ENCODE measurements around the gene PSMC2. TPM values are rescaled to one million over a fixed set of nuclear protein-coding genes. Genes with fewer than 3 reads are reported as not detected.

PSMC2 gene
- polyA plus RNA-seq, 1 donor from 2014 or later: 192 TPM

DNA sequence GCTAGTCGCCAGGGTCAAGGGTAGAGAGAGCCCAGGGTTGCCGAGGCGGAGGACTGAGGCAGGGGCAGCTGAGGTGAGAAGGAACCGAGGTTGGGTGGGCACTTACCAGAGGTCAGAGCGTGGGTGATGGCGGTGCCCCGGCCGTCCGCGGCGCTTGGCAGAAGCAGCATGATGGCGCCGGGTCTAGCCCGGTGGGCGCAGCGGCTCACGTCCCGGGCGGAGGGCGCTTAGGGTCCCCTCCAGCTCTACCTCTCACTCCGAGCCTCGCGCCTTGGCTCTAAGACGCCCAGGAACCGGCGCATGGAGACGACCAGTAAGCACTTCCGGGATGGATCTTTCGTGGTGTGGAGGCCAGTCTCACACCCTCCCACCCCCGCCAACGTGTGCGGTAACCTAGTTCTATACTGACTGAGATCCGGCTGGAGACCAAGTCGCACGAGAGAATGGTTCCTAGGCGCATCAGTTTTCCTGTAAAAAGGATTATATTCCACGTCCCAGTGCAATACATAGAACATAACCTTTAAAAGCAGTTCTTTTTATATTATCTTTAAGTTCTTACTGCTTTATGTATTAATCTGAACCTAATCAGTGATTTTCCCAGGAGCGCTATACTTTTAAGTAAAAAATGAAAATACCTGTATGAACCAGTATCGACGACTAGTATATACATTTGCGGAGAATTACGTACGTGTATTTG is 2.8 kb upstream of the PSMC2 start, which contains the start of gene DNAJC2:
Gene DNAJC2, minus strand, starts transcription at position 315 of the 697 bp plus-strand sequence. Its CDS starts 145 bp downstream, at position 170.
- Histone ChIP-seq H3K27ac (ENCODE audit: low read length) (peak within 1 kb of the TSS; percentile 65), H3K36me3 (ENCODE audit: insufficient read depth, low read length) (no peaks in the 10 kb centered on the region), H3K9ac (ENCODE audit: low read length) (peak within 1 kb of the TSS; percentile 76), H3K9me2 (ENCODE audit: insufficient read depth, low read length) (no peaks in the 10 kb centered on the region), H3K9me3 (ENCODE audit: low read length) (no peaks in the 10 kb centered on the region), H3F3A (ENCODE audit: insufficient read depth, low read length, poor library complexity, severe bottlenecking) (no peaks in the 10 kb centered on the region), H3K79me2 (replicated peaks; ENCODE audit: insufficient read depth, low read length) (peaks cover 47% of the 10 kb centered on the region), H4K20me1 (ENCODE audit: insufficient read depth) (no peaks in the 10 kb centered on the region), H2AFZ (ENCODE audit: low read depth, low read length) (peak within 1 kb of the TSS; percentile 59), H3K4me3 (ENCODE audit: low read length) (peak within 1 kb of the TSS; percentile 97), H3K27me3 (ENCODE audit: insufficient read depth, low read depth, low read length) (no peaks in the 10 kb centered on the region), H3K4me2 (ENCODE audit: low read length) (peak within 1 kb of the TSS; percentile 95)
- TF ChIP-seq EP300 (conservative IDR thresholded peaks at IDR 0.05; ENCODE audit: poor library complexity, severe bottlenecking) (peak; percentile 44), EZH2 (IDR thresholded peaks at IDR 0.05; ENCODE audit: borderline replicate concordance, insufficient read depth, low read length, poor library complexity, severe bottlenecking) (no peak), RAD21 (conservative IDR thresholded peaks at IDR 0.05) (no peak), CTCF (IDR thresholded peaks at IDR 0.05; ENCODE audit: poor library complexity, severe bottlenecking) (no peak), POLR2AphosphoS5 (IDR thresholded peaks at IDR 0.05) (peak; percentile 82), SMC3 (conservative IDR thresholded peaks at IDR 0.05; ENCODE audit: poor library complexity) (no peak), TAF1 (IDR thresholded peaks at IDR 0.05; ENCODE audit: low read depth) (peak; percentile 68), MXI1 (conservative IDR thresholded peaks at IDR 0.05; ENCODE audit: poor library complexity, severe bottlenecking) (peak; percentile 95)
- TF ChIP-seq, protein P1, sequence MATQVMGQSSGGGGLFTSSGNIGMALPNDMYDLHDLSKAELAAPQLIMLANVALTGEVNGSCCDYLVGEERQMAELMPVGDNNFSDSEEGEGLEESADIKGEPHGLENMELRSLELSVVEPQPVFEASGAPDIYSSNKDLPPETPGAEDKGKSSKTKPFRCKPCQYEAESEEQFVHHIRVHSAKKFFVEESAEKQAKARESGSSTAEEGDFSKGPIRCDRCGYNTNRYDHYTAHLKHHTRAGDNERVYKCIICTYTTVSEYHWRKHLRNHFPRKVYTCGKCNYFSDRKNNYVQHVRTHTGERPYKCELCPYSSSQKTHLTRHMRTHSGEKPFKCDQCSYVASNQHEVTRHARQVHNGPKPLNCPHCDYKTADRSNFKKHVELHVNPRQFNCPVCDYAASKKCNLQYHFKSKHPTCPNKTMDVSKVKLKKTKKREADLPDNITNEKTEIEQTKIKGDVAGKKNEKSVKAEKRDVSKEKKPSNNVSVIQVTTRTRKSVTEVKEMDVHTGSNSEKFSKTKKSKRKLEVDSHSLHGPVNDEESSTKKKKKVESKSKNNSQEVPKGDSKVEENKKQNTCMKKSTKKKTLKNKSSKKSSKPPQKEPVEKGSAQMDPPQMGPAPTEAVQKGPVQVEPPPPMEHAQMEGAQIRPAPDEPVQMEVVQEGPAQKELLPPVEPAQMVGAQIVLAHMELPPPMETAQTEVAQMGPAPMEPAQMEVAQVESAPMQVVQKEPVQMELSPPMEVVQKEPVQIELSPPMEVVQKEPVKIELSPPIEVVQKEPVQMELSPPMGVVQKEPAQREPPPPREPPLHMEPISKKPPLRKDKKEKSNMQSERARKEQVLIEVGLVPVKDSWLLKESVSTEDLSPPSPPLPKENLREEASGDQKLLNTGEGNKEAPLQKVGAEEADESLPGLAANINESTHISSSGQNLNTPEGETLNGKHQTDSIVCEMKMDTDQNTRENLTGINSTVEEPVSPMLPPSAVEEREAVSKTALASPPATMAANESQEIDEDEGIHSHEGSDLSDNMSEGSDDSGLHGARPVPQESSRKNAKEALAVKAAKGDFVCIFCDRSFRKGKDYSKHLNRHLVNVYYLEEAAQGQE (IDR thresholded peaks at IDR 0.05; ENCODE audit: borderline replicate concordance): peak; percentile 25

- no peak for TF ChIP-seq TAF1 (IDR thresholded peaks at IDR 0.05; ENCODE audit: low read depth)
- no peak for TF ChIP-seq MXI1 (conservative IDR thresholded peaks at IDR 0.05; ENCODE audit: poor library complexity, severe bottlenecking)
- TF ChIP-seq, protein P1 (IDR thresholded peaks at IDR 0.05; ENCODE audit: borderline replicate concordance): no peak
- no peak for TF ChIP-seq SMC3 (conservative IDR thresholded peaks at IDR 0.05; ENCODE audit: poor library complexity)
- no peak for TF ChIP-seq EZH2 (IDR thresholded peaks at IDR 0.05; ENCODE audit: borderline replicate concordance, insufficient read depth, low read length, poor library complexity, severe bottlenecking)
- no peak for TF ChIP-seq POLR2AphosphoS5 (IDR thresholded peaks at IDR 0.05)
- TF ChIP-seq CTCF (IDR thresholded peaks at IDR 0.05; ENCODE audit: poor library complexity, severe bottlenecking): no peak
- TF ChIP-seq RAD21 (conservative IDR thresholded peaks at IDR 0.05): no peak
- TF ChIP-seq EP300 (conservative IDR thresholded peaks at IDR 0.05; ENCODE audit: poor library complexity, severe bottlenecking): no peak
- no peak overlapping the region for H3K4me3 ChIP-seq (ENCODE audit: low read length)
Observed at GRCh38 chr7:103346396-103346795, 1.0 kb upstream of the PSMC2 start.

More at GRCh38 chr7:103346396-103346795, 1.0 kb upstream of the PSMC2 start:
- Histone ChIP-seq H2AFZ (ENCODE audit: low read depth, low read length) (no peak overlapping the region), H4K20me1 (ENCODE audit: insufficient read depth) (no peaks in the 10 kb centered on the region), H3K27me3 (ENCODE audit: insufficient read depth, low read depth, low read length) (no peaks in the 10 kb centered on the region), H3K9me2 (ENCODE audit: insufficient read depth, low read length) (no peaks in the 10 kb centered on the region), H3K79me2 (replicated peaks; ENCODE audit: insufficient read depth, low read length) (peaks cover 65% of the 10 kb centered on the region), H3K4me2 (ENCODE audit: low read length) (no peak overlapping the region), H3K9me3 (ENCODE audit: low read length) (no peaks in the 10 kb centered on the region), H3K36me3 (ENCODE audit: insufficient read depth, low read length) (no peaks in the 10 kb centered on the region), H3K9ac (ENCODE audit: low read length) (no peak overlapping the region), H3K27ac (ENCODE audit: low read length) (no peak overlapping the region), H3F3A (ENCODE audit: insufficient read depth, low read length, poor library complexity, severe bottlenecking) (no peaks in the 10 kb centered on the region)

Data from neural cell (in vitro differentiated cells).